DND-41 (cell line): ENCODE data around the gene IDH3G.

ENCODE experiments used
- ATAC-seq: fragments of 200-7000 bp; cut with Tn5 transposase; 3 replicates; pipeline ENCODE4 v1.9.1; 2021; ENCODE audit warnings: low read depth; ENCODE audit not compliant: insufficient read depth
- DNase-seq: peaks from one replicate; pipeline ENCODE4 v3.0.0-alpha.2; 2020
- H2AFZ ChIP-seq: 2 replicates; pipeline ENCODE4 v1.6.0; 2012; ENCODE audit warnings: low read depth, low read length
- H3K27ac ChIP-seq: 2 replicates; pipeline ENCODE4 v1.5.1; 2012; ENCODE audit warnings: low read length, inconsistent platforms
- H3K27me3 ChIP-seq: fragments of 200-600 bp; sonication (generic); 2 replicates; pipeline ENCODE4 v1.6.0; 2012; ENCODE audit warnings: low read length, mild to moderate bottlenecking, inconsistent platforms; ENCODE audit not compliant: insufficient read depth, poor library complexity
- H3K36me3 ChIP-seq: 2 replicates; pipeline ENCODE4 v1.5.1; 2012; ENCODE audit warnings: low read length, inconsistent platforms; ENCODE audit not compliant: insufficient read depth
- H3K4me1 ChIP-seq: 2 replicates; pipeline ENCODE4 v1.5.1; 2012; ENCODE audit warnings: mild to moderate bottlenecking, low read length; ENCODE audit not compliant: insufficient read depth
- H3K4me2 ChIP-seq: 2 replicates; pipeline ENCODE4 v1.6.0; 2012; ENCODE audit warnings: mild to moderate bottlenecking, moderate library complexity, low read length, inconsistent platforms; ENCODE audit not compliant: insufficient read depth
- H3K4me3 ChIP-seq, 2 experiments: fragments of 200-600 bp in 1 of 2; shearing (Covaris generic) in 1 of 2; 2 replicates each; pipeline ENCODE4 v1.5.1; 2012 to 2016; ENCODE audit warnings: inconsistent platforms in 2 of 2, low read length in 2 of 2, mild to moderate bottlenecking in 2 of 2, low read depth in 1 of 2, moderate library complexity in 1 of 2
- H3K79me2 ChIP-seq: 2 replicates; pipeline ENCODE4 v1.6.0; 2012; ENCODE audit warnings: low read length, inconsistent platforms; ENCODE audit not compliant: insufficient read depth
- H3K9ac ChIP-seq: 2 replicates; pipeline ENCODE4 v1.6.0; 2012; ENCODE audit warnings: low read depth, mild to moderate bottlenecking, inconsistent platforms, low read length, moderate library complexity
- H3K9me3 ChIP-seq: 2 replicates; pipeline ENCODE4 v1.5.1; 2012; ENCODE audit warnings: low read length, moderate library complexity, mild to moderate bottlenecking, inconsistent platforms; ENCODE audit not compliant: insufficient read depth, severe bottlenecking
- H4K20me1 ChIP-seq: 2 replicates; pipeline ENCODE4 v1.6.0; 2012; ENCODE audit warnings: low read length; ENCODE audit not compliant: insufficient read depth
- CTCF ChIP-seq: IDR thresholded peaks from 2 replicates; pipeline ENCODE4 v1.5.1; 2012; ENCODE audit warnings: borderline replicate concordance, low read length, moderate library complexity, mild to moderate bottlenecking; ENCODE audit not compliant: poor library complexity, severe bottlenecking; ENCODE audit errors: extremely low read depth
- EZH2 ChIP-seq: IDR thresholded peaks from 3 replicates; pipeline ENCODE4 v1.6.1; 2012; ENCODE audit warnings: borderline replicate concordance, low read depth, mild to moderate bottlenecking, moderate library complexity, low read length, inconsistent platforms; ENCODE audit not compliant: severe bottlenecking

IDH3G gene

GRCh38 chrX:153773218-153773611, 21.0 kb downstream of the IDH3G start:
- Histone ChIP-seq H2AFZ (no peak overlapping the region), H3K36me3 (no peaks in the 10 kb centered on the region), H3K27me3 (no peaks in the 10 kb centered on the region), H3K9ac (no peak overlapping the region), H3K4me2 (no peak overlapping the region), H3K4me1 (no peaks in the 10 kb centered on the region), H4K20me1 (no peaks in the 10 kb centered on the region), H3K79me2 (no peaks in the 10 kb centered on the region), H3K4me3 (no peak overlapping the region), H3K9me3 (no peaks in the 10 kb centered on the region), H3K27ac (no peak overlapping the region)
- DNase-seq: no peak
- ATAC-seq: no peak
- TF ChIP-seq CTCF: no peak
- no peak for TF ChIP-seq EZH2

- Histone ChIP-seq H3K9me3 (no peaks in the 10 kb centered on the region), H3K4me3 (no peak overlapping the region), H3K4me1 (no peaks in the 10 kb centered on the region), H3K4me2 (no peak overlapping the region), H4K20me1 (no peaks in the 10 kb centered on the region), H3K27me3 (no peaks in the 10 kb centered on the region), H3K9ac (no peak overlapping the region), H3K27ac (no peak overlapping the region), H3K36me3 (no peaks in the 10 kb centered on the region), H3K79me2 (no peaks in the 10 kb centered on the region), H2AFZ (no peak overlapping the region)
- ATAC-seq (no peak), DNase-seq (no peak)
- TF ChIP-seq EZH2: no peak
- no peak for TF ChIP-seq CTCF
Measured at GRCh38 chrX:153772316-153773217, 21.6 kb downstream of the IDH3G start.

GRCh38 chrX:153771415-153772315, 22.5 kb downstream of the IDH3G start:
- Histone ChIP-seq H3K9ac (no peak overlapping the region), H3K4me1 (peaks cover 8% of the 10 kb centered on the region), H3K36me3 (no peaks in the 10 kb centered on the region), H3K4me3 (no peak overlapping the region), H3K9me3 (no peaks in the 10 kb centered on the region), H3K4me2 (no peak overlapping the region), H3K27me3 (no peaks in the 10 kb centered on the region), H2AFZ (no peak overlapping the region), H3K79me2 (no peaks in the 10 kb centered on the region), H4K20me1 (no peaks in the 10 kb centered on the region), H3K27ac (no peak overlapping the region)
- TF ChIP-seq CTCF: no peak
- no peak for TF ChIP-seq EZH2
- no peak for DNase-seq
- no peak for ATAC-seq
